ENCODE data around the gene TEX11.
"Not testable (repeated sequence)": the region's sequence is repeated elsewhere in the genome, so short reads cannot be mapped to it uniquely, and the experiment has no call there.

The TEX11 gene

GRCh38 chrX:70921709-70922352, 13.3 kb upstream of the TEX11 start:
- Histone ChIP-seq H2AFZ (ENCODE audit: low read depth) (no peak overlapping the region), H3K79me2 (ENCODE audit: insufficient read depth, low read depth) (no peaks in the 10 kb centered on the region), H3K27ac (no peak overlapping the region), H3K4me2 (no peak overlapping the region), H4K20me1 (ENCODE audit: insufficient read depth) (no peaks in the 10 kb centered on the region), H3K9ac (no peak overlapping the region), H3K27me3 (ENCODE audit: insufficient read depth, low read depth) (no peaks in the 10 kb centered on the region), H3K4me3 (IDR thresholded peaks at IDR 0.05; ENCODE audit: insufficient read depth, low read depth, low read length) (no peak overlapping the region), H3K36me3 (ENCODE audit: insufficient read depth) (no peaks in the 10 kb centered on the region), H3K4me1 (ENCODE audit: low read depth, poor library complexity, severe bottlenecking) (no peaks in the 10 kb centered on the region)
- TF ChIP-seq, protein P1, sequence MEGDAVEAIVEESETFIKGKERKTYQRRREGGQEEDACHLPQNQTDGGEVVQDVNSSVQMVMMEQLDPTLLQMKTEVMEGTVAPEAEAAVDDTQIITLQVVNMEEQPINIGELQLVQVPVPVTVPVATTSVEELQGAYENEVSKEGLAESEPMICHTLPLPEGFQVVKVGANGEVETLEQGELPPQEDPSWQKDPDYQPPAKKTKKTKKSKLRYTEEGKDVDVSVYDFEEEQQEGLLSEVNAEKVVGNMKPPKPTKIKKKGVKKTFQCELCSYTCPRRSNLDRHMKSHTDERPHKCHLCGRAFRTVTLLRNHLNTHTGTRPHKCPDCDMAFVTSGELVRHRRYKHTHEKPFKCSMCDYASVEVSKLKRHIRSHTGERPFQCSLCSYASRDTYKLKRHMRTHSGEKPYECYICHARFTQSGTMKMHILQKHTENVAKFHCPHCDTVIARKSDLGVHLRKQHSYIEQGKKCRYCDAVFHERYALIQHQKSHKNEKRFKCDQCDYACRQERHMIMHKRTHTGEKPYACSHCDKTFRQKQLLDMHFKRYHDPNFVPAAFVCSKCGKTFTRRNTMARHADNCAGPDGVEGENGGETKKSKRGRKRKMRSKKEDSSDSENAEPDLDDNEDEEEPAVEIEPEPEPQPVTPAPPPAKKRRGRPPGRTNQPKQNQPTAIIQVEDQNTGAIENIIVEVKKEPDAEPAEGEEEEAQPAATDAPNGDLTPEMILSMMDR (conservative IDR thresholded peaks at IDR 0.05; ENCODE audit: low read depth, low read length) = no peak

DNA sequence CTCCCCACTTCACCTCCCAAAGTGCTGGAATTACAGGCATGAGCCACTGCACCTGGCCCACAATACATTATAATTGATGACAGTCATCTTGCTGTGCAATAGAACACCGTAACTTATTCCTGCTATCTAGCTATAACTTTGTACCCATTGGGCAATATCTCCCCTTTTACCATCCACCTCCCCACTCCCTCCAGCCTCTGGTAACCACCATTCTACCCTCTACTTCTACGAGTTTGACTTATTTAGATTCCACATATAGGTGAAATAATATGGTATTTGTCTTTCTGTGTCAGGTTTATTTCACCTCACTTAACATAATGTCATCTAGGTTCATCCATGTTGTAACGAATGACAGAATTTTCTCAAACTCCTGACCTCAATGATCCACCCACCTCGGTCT, 8.2 kb upstream of the TEX11 start:
- Histone ChIP-seq H3K36me3 (ENCODE audit: insufficient read depth) (no peaks in the 10 kb centered on the region), H2AFZ (ENCODE audit: low read depth) (no peak overlapping the region), H3K79me2 (ENCODE audit: insufficient read depth, low read depth) (no peaks in the 10 kb centered on the region), H3K27me3 (ENCODE audit: insufficient read depth, low read depth) (no peaks in the 10 kb centered on the region), H3K4me2 (no peak overlapping the region), H3K4me3 (IDR thresholded peaks at IDR 0.05; ENCODE audit: insufficient read depth, low read depth, low read length) (no peak overlapping the region), H3K27ac (no peak overlapping the region), H4K20me1 (ENCODE audit: insufficient read depth) (no peaks in the 10 kb centered on the region), H3K9ac (no peak overlapping the region), H3K4me1 (ENCODE audit: low read depth, poor library complexity, severe bottlenecking) (no peaks in the 10 kb centered on the region)
- TF ChIP-seq, protein P1 (conservative IDR thresholded peaks at IDR 0.05; ENCODE audit: low read depth, low read length) = no peak

DNA sequence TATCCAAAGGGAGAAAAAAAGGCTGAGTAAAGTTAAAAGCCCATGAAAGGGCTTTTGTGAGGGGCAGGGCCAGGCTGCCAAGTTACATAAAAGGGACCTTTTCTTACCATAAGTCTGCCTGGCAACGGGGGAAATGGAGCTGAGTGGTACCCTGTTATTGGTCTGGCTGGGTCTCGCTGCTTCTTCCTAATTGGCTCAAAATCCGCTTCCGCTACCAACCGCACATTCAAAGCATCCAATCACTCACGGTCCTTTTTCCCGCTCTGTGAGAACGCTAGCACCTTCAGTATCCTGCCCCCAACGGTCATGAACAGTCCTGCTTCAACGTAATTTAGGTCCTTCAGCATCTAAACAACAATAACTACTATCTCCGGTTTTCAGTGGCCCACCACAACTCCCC, 611 bp downstream of the TEX11 start:
- Histone ChIP-seq H3K79me2 (ENCODE audit: insufficient read depth, low read depth) (no peaks in the 10 kb centered on the region), H4K20me1 (ENCODE audit: insufficient read depth) (no peaks in the 10 kb centered on the region), H2AFZ (ENCODE audit: low read depth) (no peak overlapping the region), H3K4me3 (IDR thresholded peaks at IDR 0.05; ENCODE audit: insufficient read depth, low read depth, low read length) (no peak overlapping the region), H3K4me1 (ENCODE audit: low read depth, poor library complexity, severe bottlenecking) (no peaks in the 10 kb centered on the region), H3K27ac (no peak overlapping the region), H3K4me2 (no peak overlapping the region), H3K27me3 (ENCODE audit: insufficient read depth, low read depth) (no peaks in the 10 kb centered on the region), H3K36me3 (ENCODE audit: insufficient read depth) (no peaks in the 10 kb centered on the region), H3K9ac (no peak overlapping the region)
- TF ChIP-seq, protein P1 (conservative IDR thresholded peaks at IDR 0.05; ENCODE audit: low read depth, low read length) = no peak

DNA sequence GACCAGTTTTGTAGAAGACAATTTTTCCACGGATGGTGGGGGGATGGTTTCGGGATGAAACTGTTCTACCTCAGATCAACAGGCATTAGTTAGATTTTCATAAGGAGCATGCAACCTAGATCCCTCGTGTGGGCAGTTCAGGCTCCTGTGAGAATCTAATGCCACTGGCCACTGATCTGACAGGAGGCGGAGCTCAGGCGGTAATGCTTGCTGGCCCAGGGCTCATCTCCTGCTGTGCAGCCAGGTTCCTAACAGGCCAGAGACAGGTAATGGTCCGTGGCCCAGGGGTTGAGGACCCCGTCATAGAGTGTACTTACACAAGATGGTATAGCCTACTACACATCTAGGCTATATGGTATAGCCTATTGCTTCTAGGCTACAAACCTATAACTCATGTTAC, 7.0 kb downstream of the TEX11 start:
- no peaks in the 10 kb centered on the region for H3K4me1 ChIP-seq (ENCODE audit: low read depth, poor library complexity, severe bottlenecking)
- H3K27ac ChIP-seq = no peak overlapping the region
- H3K79me2 ChIP-seq (ENCODE audit: insufficient read depth, low read depth) = no peaks in the 10 kb centered on the region
- H4K20me1 ChIP-seq (ENCODE audit: insufficient read depth) = no peaks in the 10 kb centered on the region
- no peak overlapping the region for H3K4me2 ChIP-seq
- TF ChIP-seq, protein P1 (conservative IDR thresholded peaks at IDR 0.05; ENCODE audit: low read depth, low read length) = no peak
- no peak overlapping the region for H3K4me3 ChIP-seq (IDR thresholded peaks at IDR 0.05; ENCODE audit: insufficient read depth, low read depth, low read length)
- H3K36me3 ChIP-seq (ENCODE audit: insufficient read depth) = no peaks in the 10 kb centered on the region
- no peak overlapping the region for H3K9ac ChIP-seq
- no peaks in the 10 kb centered on the region for H3K27me3 ChIP-seq (ENCODE audit: insufficient read depth, low read depth)
- no peak overlapping the region for H2AFZ ChIP-seq (ENCODE audit: low read depth)

GRCh38 chrX:70890441-70890840, 18.1 kb downstream of the TEX11 start:
- H3K4me3 ChIP-seq (IDR thresholded peaks at IDR 0.05; ENCODE audit: insufficient read depth, low read depth, low read length); H3K4me1 ChIP-seq (ENCODE audit: low read depth, poor library complexity, severe bottlenecking); H3K27ac ChIP-seq; H4K20me1 ChIP-seq (ENCODE audit: insufficient read depth); H3K36me3 ChIP-seq (ENCODE audit: insufficient read depth); H2AFZ ChIP-seq (ENCODE audit: low read depth); H3K9ac ChIP-seq; H3K79me2 ChIP-seq (ENCODE audit: insufficient read depth, low read depth); H3K4me2 ChIP-seq; H3K27me3 ChIP-seq (ENCODE audit: insufficient read depth, low read depth): not testable (repeated sequence)

Data from KMS-11 (cell line).